GM19463 (cell line): ENCODE measurements around the gene ATF6.

ENCODE experiments used
- ATAC-seq: cut with Tn5 transposase; IDR thresholded peaks from one replicate; pipeline ENCODE4 v1.9.1; 2021; ENCODE audit warnings: mild to moderate bottlenecking, moderate library complexity; ENCODE audit not compliant: unreplicated experiment

The ATF6 gene

DNA sequence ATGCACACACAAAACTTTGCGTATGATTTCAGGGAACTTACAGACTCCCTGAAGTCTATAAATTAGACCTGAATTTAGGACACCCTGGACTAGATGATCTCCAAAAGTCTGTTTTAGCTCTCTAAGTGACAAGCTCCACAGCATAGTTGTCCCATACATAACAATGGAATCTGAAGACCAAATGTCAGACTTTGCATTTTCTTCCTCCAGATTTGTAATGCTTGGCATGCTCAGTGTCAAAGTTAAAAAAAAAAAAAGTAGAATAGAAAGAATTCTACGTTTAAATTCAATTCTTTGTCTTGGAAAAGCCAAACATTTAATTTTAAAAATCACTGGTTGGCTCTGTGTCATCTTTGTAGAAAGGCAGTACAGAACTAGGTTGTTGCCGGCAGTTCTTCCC is 190.8 kb downstream of the ATF6 start:
- ATAC-seq = no peak

GRCh38 chr1:161958425-161958824 is 192.3 kb downstream of the ATF6 start:
- ATAC-seq = no peak

DNA sequence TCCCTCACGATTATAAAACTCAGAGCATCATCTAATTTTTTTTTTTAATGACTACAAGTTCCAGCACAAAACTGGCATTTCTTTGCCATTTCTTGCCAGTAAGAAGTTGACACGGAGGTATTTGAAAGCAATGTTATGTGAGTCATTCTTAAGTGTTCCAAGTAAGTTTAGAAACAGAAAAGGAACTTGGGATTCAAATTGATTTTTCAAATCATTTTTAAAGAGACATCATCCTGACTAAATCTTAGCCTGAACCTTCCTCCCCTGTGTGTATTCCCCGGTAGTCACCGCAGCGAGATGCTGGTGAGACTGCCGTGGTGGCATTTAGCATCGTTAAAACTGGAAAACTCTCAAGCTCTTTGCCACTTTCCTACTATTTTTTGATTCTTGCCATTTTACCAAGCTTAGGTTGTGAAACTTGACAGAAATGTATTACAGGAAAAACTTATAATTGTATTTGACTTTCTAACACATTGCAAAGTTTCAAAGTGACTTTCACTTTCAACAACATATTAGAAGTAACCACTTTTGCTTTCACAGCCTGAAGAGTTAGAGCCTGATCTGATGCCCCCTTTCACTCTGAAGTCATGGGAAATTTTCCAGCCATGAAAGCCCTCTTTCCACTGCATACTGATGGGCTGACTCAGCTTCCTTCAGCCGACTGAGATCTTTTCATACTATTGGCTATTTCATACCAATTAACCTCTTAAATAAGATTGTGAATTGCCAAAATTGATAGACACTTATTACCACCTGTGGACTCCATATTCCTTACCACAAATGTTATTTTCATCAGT is 196.2 kb downstream of the ATF6 start:
- peak; percentile 95 for ATAC-seq

GRCh38 chr1:161966067-161966466 is 199.9 kb downstream of the ATF6 start:
- ATAC-seq = no peak

GRCh38 chr1:161970036-161970435 is 203.9 kb downstream of the ATF6 start:
- no peak for ATAC-seq

- ATAC-seq = no peak
These were observed 204.5 kb downstream of the ATF6 start for GRCh38 chr1:161970633-161971032.

GRCh38 chr1:161972828-161973227 is 206.7 kb downstream of the ATF6 start:
- ATAC-seq = no peak

- ATAC-seq = no peak
These were observed 208.1 kb downstream of the ATF6 start for GRCh38 chr1:161973924-161974845.

GRCh38 chr1:161978011-161978790 is 212.1 kb downstream of the ATF6 start:
- no peak for ATAC-seq

DNA sequence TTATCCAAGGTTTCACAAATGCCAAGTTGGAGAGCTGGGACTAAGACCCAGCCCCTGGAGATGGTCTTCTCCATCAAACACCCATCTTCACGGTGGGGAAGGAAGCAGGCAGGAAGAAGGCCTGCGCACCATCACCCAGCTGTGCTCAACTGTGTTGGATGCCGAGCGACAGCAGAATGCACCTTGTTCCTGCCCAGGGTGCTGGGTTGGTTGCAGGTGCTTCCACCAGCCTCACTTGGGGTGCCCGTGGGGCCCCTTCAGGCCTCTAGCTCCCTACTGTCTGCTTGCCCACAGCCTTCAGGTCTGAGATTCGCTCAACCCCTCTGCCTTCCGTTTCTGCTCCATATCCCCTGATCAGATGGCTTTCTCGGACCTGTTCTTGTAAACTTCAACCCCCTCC is 215.0 kb downstream of the ATF6 start:
- no peak for ATAC-seq

GRCh38 chr1:161981735-161982506 is 215.8 kb downstream of the ATF6 start:
- ATAC-seq = no peak

GRCh38 chr1:161982507-161982895 is 216.4 kb downstream of the ATF6 start:
- ATAC-seq = no peak

DNA sequence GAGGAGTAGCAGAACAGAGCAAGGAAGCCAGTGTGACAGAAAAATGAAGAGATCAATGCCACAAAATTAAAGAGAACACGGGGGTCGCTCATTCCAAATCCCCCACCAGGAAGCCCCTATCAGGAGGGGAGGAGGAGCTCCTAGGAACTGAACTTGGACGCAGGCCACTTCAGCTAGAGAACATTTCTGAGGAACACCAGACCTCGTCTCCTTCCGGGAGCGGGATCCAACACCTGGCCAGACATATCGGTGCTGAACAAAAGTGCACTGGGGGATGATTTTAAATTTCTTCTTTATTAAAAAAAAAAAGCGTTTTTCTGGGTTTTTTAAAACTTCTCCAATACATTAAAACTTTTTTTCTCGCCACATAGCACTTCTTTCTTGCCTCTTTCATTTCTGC is 216.8 kb downstream of the ATF6 start:
- no peak for ATAC-seq

- ATAC-seq = no peak
These were observed 217.6 kb downstream of the ATF6 start for GRCh38 chr1:161983725-161984124.

GRCh38 chr1:161985301-161985822 is 219.2 kb downstream of the ATF6 start:
- no peak for ATAC-seq

DNA sequence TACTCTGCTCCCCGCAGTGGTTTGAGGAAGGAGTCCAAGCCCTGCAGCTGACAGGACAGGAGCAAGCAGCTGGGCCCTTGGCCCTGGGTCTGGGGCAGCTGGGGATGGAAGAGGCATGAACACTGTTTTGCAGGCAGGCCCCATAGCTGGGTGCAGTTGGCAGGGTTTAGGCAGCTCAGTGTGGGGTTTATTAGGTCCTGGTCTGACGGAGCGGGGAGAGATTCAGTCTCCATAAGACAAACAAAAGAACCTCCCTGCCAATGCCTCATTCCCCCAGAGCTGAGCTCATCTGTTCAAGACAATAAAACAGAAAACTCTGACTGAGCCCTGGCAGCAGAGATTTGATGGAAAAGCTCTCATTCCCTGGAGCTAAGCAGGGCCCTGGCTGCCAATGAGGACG is 220.2 kb downstream of the ATF6 start:
- no peak for ATAC-seq

GRCh38 chr1:161987303-161987702 is 221.2 kb downstream of the ATF6 start:
- no peak for ATAC-seq

DNA sequence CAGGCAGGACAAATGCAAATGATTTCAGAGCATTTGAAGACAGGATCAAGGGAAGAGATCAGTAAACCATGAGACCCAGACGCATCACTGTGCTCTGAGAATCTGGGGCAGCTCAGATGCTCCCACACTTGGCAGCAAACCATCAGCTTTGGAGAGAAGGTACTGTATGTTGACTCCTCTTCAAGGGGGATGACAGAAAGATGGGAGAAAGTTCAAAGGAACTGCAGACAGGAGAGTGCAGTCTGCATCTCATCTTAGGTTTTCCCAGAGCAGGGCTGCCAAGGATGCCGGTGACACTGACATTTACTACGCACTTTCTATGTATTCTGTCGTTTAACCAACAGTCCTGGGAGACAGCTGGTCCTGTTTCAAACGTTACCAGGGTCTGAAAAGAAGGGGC is 221.8 kb downstream of the ATF6 start:
- no peak for ATAC-seq

DNA sequence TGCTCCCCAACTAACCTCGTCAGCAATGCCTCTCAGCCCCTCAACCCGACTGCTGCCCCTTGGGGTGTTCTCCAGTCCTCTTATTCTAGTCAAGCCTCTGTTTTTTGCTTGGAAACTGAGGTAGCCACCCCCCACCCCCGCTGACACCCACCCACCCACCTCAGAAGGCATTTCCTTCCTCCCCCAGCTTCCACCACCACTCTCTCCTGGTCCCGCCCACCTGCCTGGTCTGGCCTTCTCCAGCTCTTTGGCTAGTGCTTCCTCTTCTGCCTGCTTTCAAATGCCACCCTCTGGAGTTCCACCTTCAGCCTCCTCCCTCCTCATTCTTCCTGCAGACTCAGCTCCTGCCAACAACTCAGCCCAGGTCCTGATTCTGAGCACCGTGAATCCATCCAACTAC is 222.3 kb downstream of the ATF6 start:
- no peak for ATAC-seq

- no peak for ATAC-seq
These were observed 223.0 kb downstream of the ATF6 start for GRCh38 chr1:161989108-161989507.
